ENCODE data around the gene GRK2. TPM values are rescaled to one million over a fixed set of nuclear protein-coding genes. Genes with fewer than 3 reads are reported as not detected.

GRK2 gene
- total RNA-seq, 1 donor from 2014 or later: 53.1 TPM

GRCh38 chr11:67273260-67273990 lies 7.2 kb downstream of the GRK2 start:
- Mint-ChIP-seq H3K4me3 (no peak overlapping the region), H3K9me3 (no peaks in the 10 kb centered on the region), H3K4me1 (ENCODE audit: unreplicated experiment) (peaks cover 18% of the 10 kb centered on the region), H3K27ac (no peak overlapping the region), H3K36me3 (no peaks in the 10 kb centered on the region), H3K27me3 (no peaks in the 10 kb centered on the region)
- no peak for TF ChIP-seq CTCF (conservative IDR thresholded peaks at IDR 0.05)
- DNase-seq (ENCODE audit: extremely low spot score, unreplicated experiment): no peak

- no peaks in the 10 kb centered on the region for H3K9me3 Mint-ChIP-seq
- no peaks in the 10 kb centered on the region for H3K27me3 Mint-ChIP-seq
- no peak overlapping the region for H3K27ac Mint-ChIP-seq
- no peak overlapping the region for H3K4me3 Mint-ChIP-seq
- H3K36me3 Mint-ChIP-seq: no peaks in the 10 kb centered on the region
- DNase-seq (ENCODE audit: extremely low spot score, unreplicated experiment): no peak
- TF ChIP-seq CTCF (conservative IDR thresholded peaks at IDR 0.05): no peak
- H3K4me1 Mint-ChIP-seq (ENCODE audit: unreplicated experiment): peaks cover 16% of the 10 kb centered on the region
Observed at GRCh38 chr11:67274768-67275605, 8.7 kb downstream of the GRK2 start.

GRCh38 chr11:67275606-67276409 lies 9.5 kb downstream of the GRK2 start:
- no peaks in the 10 kb centered on the region for H3K27me3 Mint-ChIP-seq
- no peak for DNase-seq (ENCODE audit: extremely low spot score, unreplicated experiment)
- no peak for TF ChIP-seq CTCF (conservative IDR thresholded peaks at IDR 0.05)
- no peaks in the 10 kb centered on the region for H3K36me3 Mint-ChIP-seq
- peaks cover 8% of the 10 kb centered on the region for H3K4me1 Mint-ChIP-seq (ENCODE audit: unreplicated experiment)
- no peak overlapping the region for H3K4me3 Mint-ChIP-seq
- no peaks in the 10 kb centered on the region for H3K9me3 Mint-ChIP-seq
- H3K27ac Mint-ChIP-seq: no peak overlapping the region

GRCh38 chr11:67276781-67277230 lies 10.5 kb downstream of the GRK2 start:
- H3K4me1 Mint-ChIP-seq (ENCODE audit: unreplicated experiment): no peaks in the 10 kb centered on the region
- no peak overlapping the region for H3K27ac Mint-ChIP-seq
- no peak for TF ChIP-seq CTCF (conservative IDR thresholded peaks at IDR 0.05)
- no peaks in the 10 kb centered on the region for H3K9me3 Mint-ChIP-seq
- no peaks in the 10 kb centered on the region for H3K36me3 Mint-ChIP-seq
- H3K4me3 Mint-ChIP-seq: no peak overlapping the region
- DNase-seq (ENCODE audit: extremely low spot score, unreplicated experiment): no peak
- no peaks in the 10 kb centered on the region for H3K27me3 Mint-ChIP-seq

GRCh38 chr11:67277231-67277961 lies 11.1 kb downstream of the GRK2 start:
- no peaks in the 10 kb centered on the region for H3K36me3 Mint-ChIP-seq
- H3K27me3 Mint-ChIP-seq: no peaks in the 10 kb centered on the region
- no peaks in the 10 kb centered on the region for H3K9me3 Mint-ChIP-seq
- no peak for DNase-seq (ENCODE audit: extremely low spot score, unreplicated experiment)
- no peak overlapping the region for H3K27ac Mint-ChIP-seq
- H3K4me1 Mint-ChIP-seq (ENCODE audit: unreplicated experiment): no peaks in the 10 kb centered on the region
- TF ChIP-seq CTCF (conservative IDR thresholded peaks at IDR 0.05): no peak
- no peak overlapping the region for H3K4me3 Mint-ChIP-seq
